GM20431 (cell line): ENCODE data around the gene PBX3.
"Not testable (repeated sequence)": the region's sequence is repeated elsewhere in the genome, so short reads cannot be mapped to it uniquely, and the experiment has no call there.

Experiments used
- in situ Hi-C: fragments of 300-500 bp; cut with MseI, MboI; formaldehyde crosslinking; loops from one replicate; pipeline ENCODE4 v1.15.0; 2020; ENCODE audit warnings: low sequenced_read_pairs; ENCODE audit not compliant: unreplicated experiment

PBX3 gene

DNA sequence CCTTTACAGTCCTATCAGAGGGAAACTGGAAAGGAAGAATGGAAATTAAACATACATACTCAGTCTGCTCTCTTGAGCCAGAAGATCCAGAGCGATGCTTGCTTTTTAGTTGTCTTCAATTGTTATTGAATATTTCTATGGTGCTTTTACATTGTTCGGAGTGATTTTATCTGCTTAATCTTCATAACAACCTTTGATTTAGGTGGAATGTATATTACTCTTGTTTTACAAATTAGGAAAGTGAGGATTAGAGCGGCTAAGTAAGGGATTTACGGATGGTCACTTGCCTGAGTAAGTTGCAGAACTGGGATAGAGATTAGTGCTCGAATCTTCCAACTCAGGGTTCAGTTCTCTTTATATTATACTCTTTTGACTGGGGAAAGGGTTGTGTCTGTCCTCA is 69.1 kb downstream of the PBX3 start:
- in situ Hi-C loops, result no loop called here

DNA sequence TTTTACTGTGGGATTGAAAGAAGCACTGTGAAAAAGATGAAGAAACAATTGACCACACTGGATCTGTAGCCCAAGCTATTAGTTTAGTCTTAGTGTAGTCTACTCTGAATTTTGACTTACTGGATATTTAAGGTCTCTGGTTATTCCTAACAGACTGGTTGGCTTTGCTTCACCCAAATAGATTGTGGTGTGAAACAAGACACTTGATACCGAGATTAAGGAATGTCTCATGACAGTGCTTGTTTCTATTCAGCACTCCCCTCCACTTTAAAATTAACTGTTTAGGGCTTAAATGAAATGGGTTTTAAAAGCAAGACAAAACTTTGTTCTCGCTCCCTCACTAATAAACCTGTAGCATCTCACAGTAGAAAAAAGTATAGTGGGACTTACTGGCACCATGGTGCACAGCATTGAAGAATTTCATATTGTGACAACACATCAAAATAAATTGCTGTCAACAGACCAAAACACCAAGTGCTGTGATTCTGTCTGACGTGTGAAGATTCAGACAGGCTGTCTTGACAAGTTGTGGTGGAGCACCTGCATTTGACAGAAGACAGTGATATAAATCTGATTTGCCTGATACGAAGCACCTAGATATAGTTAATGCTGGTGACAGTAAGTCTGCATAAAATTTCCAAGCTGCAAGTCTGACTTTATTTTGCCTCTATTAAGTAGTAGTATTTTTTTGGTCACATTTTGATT is 73.1 kb downstream of the PBX3 start:
- in situ Hi-C loops, result no loop called here

DNA sequence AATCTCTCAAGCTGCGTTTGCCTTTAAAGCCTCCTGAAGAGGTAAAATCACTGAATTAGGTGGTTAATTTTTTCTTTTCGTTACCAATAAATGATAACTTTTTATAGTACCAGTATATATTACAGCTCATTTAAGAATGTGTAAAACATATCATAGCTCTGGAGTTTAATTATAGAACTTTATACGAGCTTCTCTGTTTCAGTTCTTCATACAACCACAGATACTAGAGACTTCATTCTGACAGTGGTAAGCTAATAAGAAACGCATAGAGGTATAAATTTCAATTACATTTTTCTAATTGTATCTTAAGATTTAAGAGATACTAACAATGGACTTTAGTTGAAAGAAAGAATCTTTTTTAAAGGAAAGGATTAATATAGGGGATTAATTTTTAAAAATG is 73.9 kb downstream of the PBX3 start:
- in situ Hi-C loops, result no loop called here

DNA sequence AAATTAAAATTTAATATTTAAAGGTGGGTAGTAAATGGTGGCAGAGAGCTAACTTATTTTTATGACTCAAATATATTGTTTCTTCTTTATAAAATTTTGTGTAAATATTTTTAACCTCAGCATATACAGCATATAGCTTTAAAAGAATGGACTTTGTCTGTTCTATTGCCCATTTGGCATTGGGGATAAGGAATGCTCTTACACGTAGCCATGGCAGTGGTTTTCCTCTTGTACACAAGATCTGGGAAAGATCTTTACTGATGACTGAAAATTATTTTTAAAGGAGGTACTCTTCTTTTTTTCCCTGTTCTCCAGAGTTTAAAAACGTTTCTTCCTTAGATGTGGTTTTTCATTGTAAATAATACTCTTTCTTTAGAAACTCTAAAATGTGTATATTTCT is 75.0 kb downstream of the PBX3 start:
- in situ Hi-C loops, result no loop called here

DNA sequence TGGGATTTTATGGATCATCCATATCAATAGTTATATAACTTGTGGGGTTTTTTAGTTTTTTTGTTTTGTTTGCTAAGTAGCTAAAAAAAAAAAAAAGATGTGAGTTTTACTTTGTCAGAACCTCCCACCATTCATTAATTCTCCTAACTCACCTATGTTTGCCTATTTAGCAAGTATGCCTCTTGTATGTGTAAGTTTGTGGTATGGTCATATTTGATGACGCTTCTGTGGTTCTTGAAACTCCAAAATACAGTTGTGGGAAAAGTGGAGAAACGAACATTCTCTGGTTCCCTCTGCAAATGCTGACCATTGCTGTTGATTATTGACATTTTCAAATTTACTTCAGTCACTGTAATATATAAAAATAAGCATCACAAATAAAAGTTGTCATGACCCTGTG is 75.7 kb downstream of the PBX3 start:
- in situ Hi-C loops, result no loop called here

DNA sequence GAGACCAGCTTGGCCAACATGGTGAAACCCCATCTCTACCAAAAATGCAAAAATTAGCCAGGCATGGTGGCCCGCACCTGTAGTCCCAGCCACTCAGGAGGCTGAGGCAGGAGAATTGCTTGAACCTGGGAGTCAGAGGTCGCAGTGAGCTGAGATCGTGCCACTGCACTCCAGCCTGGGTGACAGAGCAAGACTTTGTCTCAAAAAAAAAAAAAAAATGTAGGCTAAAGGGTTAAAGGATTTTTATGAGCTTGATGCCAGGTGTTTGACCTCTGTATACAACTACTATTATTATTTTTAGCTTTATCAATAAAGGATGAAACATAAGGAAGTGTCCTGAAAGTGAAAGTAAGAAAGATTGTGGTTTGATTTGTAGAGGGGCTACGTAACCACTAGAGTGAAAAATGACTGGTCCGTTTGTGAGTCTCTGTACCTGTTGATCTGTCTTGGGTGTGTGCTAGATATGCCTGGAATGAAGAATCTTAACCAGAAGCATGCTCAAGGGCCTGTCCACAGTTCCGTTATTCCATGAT is 76.8 kb downstream of the PBX3 start:
- in situ Hi-C loops, result not testable (repeated sequence)

DNA sequence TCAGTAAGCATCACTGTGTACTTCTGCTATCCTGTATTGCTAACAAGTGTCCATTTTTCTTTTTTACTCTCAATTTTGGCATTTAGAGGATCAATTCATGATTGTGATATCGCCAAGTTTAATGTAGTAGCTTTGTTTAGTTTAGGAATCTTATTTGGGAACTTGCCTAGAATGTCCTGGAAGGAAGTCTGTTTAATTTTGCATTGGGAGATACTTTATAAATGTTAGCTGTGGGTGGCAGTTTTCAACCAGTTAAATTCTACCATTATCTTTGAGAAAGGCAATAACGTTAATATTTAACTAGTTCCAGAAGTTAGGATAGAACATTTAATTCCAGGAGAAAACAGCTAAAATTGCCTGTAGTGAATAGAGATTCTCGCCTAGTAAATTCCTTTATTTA is 78.6 kb downstream of the PBX3 start:
- in situ Hi-C loops, result no loop called here

DNA sequence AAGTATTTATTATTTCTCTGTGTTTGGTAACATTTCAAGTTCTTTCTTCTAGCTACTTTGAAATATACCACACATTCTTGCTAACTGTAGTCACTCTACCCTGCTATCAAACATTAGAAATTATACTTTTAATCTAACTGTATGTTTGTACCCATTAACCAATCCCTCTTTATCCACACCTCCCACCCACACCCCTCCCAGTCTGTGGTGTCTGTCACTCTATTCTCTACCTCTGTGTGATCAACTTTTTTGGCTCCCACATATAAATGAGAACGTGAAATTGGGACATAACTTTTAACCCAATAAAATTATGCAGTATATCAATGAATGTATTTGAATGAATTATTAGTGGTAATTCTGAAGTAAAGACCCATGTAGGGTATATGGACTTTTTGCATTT is 79.7 kb downstream of the PBX3 start:
- in situ Hi-C loops, result no loop called here

DNA sequence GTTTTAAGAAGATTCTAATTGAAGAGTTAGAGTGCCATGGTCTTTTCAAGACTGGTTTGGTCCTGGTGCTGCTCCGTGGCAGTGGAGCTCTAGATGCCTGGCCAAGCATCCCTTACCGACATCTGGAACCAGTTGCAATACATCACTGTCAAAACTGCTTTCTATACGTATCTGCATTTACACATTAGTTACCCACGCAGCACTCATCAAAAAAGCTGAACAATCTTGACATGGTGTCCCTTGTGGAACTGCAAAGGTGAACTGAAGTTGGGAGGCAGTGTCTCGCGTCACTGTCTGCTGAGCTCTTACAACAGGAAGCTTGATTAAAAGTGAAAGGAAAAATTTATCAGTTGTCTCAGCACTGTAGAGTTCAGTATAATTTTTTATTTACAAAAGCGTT is 82.6 kb downstream of the PBX3 start:
- in situ Hi-C loops, result no loop called here

DNA sequence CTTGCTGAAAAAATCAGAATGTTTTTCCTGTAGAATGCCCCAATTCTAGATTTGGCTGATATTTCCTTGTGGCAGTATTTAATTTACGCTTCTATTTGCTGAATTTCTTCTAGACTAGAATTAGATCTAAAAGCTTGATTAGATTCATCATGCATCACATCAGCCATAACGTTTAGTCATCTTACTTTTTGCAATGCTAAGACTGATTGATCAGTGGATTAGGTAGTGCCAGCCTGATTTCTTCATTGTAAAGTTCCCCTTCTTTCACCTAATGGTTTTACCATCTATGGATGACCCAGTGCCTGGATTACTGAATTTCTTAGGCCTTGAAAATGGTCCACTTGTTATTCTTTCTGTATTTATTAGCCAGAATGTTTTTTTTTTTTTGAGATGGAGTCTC is 83.9 kb downstream of the PBX3 start:
- in situ Hi-C loops, result no loop called here

DNA sequence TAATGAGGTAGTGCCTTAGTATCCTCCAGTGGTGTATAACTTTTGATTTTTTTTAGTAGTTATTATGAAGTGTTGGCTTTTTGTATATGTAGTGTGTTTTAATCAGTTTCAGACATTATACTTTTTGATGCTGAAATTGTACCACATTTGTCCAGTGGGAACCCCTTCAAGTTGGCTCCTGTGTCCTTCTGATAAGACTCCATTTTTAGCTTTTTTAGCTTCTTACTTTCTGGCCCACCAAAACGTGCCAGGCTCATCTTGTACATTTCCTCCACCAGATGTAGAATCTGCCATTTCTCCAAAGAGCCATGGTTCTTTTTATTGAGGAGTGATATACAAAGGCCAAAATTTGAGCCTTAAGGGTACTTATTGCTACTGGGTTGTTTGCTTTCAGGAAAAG is 84.4 kb downstream of the PBX3 start:
- in situ Hi-C loops, result no loop called here

DNA sequence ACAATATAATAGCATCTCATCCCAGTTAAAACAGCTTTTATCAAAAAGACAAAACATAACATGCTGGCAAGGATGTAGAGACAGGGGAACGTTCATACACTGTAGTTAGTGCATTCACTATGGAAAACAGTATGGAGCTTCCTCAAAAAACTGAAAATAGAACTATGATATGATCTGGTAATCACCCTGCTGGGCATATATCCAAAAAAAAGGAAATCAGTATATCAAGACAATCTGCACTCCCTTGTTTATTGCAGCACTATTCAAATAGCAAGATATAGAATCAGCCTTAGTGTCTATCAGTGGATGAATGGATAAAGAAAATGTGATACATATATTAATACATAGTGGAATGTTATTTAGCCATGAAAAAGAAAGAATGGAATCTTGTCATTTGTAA is 88.5 kb downstream of the PBX3 start:
- in situ Hi-C loops, result no loop called here

DNA sequence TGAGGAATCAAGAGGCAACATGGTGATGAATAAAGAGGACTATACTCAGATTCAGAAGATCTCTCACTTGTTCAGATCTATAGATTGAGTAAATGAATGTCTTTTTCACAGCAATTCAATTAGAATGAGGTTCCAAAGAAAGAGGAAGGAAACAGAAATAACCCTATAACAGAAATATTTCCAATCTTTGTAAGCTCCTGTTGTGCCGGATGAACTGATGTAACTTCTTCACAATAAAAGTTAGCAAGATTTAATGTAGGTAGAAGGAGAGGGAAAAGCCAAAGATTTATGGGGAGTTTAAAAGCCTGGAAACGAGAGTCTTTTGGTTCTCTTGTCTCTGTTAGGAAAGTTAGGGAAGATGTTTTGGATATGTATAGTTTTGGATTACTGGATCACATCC is 92.1 kb downstream of the PBX3 start:
- in situ Hi-C loops, result no loop called here

DNA sequence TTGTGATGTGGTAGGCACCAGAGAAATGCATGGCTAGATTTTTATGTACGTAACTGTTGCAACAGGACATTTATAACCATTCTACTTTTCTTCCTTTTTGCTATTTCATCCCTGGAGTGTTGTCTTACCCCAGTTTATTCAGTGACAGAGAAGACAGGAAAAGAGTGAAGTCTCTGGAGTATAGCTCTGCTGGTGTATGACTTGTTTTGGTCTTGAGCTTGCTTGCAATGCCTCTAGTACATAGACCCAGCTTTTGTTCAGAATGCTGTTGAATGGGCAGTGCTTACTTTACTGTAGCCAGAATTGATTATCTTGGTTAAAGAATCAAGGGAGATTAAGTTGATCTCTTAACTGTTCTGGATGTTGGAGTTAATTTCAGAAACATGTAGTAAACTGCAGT is 94.3 kb downstream of the PBX3 start:
- in situ Hi-C loops, result no loop called here

DNA sequence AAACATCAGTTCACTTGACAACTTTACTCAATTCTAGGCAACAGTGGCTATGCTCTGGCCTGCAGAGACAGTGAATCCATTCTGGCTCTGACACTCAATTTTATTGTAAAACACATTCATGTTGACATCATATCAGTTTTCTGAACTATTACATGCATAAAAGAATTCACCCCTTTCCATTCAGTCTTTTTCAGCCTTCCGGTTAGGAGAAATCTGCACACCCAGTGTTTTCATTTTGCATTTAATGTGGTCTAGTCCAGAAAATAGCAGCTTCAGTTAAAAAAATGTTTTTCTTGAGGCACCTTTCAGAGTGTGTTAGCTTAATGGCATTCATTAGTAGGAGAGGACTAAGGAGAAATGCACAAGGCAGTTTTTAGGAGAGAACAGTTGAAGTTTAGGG is 95.1 kb downstream of the PBX3 start:
- in situ Hi-C loops, result no loop called here

DNA sequence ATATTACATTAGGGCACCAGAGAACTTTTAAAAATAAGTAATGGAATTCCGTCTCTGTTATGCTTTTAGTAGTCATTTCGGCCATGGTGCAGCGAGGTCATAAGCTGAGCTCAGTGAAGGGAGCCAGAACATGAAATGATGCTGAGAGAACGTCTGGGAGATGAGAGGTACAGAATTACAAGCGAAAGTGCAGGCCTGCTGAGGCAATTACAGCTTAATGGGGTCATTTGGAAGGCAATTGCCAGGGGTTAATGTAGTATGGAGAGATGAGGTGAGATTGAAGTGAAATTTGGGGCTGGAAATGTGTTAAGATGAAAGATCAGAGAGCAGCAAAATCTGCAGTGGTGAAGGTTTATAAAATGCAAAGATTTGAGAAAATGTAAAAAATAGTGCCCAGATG is 96.5 kb downstream of the PBX3 start:
- in situ Hi-C loops, result no loop called here

DNA sequence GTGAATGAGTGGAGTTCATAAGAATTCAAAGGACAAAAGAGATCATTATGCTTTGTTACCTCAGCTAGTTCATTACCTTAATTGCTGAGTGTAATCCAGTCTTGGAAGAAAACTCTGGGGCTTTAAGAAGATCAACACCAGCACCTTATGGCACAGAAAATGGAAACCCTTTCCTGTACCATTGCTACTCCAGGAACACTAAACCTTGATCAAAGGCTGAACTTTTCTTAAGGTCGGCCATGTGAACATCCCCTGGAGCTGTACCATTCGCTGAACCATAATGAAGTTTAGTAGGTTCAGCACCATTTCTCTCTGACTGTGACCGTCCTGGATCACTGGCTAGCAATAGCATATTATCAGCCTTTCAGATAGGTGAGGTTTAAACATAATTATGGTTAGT is 97.4 kb downstream of the PBX3 start:
- in situ Hi-C loops, result no loop called here

DNA sequence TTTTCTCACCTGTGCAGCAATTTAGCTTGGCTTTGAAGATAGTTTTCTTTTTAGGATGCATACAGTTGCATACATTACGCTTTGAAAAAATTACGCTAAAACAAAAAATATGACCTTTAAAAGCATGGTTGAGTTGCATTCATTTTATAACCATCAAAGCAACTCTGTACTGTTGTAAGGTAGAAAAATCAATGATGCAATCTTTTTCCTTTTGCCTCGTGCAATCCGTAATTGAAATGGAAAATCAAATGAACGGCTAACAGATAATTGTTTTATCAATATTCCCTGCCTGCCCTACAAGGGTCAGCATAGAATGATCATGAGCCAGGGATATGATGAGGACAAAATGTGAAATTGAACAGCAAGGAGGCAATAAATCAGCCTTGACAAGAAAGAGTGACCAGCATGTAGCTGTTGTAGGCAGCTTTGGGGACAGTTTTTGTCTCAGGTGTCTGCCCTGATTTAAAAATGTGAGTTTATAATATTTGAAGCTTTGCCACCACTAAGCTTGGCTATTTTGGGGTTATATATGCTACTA is 98.2 kb downstream of the PBX3 start:
- in situ Hi-C loops, result no loop called here

DNA sequence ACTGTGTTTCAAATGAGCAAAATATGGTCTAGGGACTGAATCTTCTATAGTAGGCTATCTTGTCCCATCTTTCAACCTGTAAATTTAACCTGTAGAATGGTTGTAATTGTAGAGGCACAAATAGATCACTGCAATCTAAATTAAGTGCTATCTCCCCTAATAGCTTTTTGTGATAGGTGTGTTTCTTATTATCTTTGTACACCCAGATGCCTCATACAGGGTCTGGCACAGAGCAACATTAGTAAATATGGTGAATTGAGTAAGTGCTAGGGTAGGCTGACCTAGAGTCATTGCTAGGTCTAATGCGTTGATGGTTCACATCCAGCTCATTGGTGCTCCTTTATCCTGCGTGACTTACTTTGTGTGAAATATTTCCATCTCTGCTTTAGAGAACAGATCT is 100.6 kb downstream of the PBX3 start:
- in situ Hi-C loops, result no loop called here

DNA sequence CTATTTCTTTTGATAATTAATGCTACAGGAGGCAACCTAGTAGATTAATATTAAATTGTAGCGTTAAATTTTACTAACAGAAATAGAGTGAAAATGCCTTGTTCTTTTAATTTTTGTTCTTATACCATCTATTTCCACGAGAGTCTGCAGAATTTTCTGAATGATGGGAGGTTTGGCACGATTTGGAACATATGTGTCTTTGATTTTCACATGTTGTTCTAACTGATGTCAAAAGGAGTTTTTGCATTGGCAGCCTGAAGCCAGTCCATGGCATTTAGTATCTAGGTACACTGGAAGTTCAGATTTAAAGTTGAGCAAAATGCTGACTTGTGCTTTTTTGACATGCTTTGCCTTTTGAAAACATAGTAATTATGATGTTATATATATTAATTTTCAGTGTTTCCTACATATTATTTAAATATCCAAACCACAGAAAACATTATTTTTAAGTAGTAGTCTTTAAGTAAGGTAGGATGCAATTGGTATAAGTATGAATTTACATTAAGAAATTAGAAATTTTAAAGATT is 103.0 kb downstream of the PBX3 start:
- in situ Hi-C loops, result no loop called here

DNA sequence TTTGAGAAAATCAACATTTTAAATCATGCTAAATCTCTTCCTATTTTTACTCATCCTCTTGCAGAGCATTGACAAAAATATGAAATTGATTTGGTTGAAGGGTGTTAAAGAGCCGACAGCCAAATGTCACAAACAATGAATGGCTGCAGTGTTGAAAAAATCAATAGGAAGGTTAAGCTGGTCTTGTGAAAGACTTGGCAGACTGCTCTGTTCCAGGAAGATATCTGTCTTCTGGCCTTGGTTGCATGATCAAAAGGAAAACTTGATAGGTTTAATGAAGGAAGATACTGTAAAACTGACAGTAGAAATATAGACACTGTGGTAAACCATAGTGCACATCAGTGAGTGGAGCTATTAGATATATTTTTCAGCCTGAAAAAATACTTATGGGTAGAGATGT is 103.6 kb downstream of the PBX3 start:
- in situ Hi-C loops, result no loop called here

DNA sequence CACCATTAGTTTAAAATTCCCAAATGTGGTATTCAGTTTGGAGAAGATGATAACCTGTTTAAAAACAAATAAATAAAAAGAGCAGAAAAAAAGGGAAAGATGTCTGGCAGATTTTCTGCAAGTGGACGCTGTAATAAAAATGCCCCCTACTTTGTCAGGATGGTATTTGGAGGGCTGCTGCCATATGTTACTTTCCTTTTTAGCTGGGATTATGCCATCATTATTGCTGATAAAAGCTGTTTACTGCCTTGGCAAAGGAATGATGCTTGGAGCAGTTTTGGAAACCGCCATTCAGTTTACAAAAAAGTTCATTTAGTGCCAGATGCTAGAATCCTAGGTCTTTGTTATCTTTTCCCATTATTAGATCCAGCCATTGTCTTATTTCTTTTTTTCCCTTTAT is 104.8 kb downstream of the PBX3 start:
- in situ Hi-C loops, result no loop called here
